IMR-90 (cell line): Measurements from ENCODE around the gene USP33. TPM values are rescaled to one million over a fixed set of nuclear protein-coding genes. Genes with fewer than 3 reads are reported as not detected.

Experiments used
- ATAC-seq: fragments of 200-7000 bp; cut with Tn5 transposase; 2 replicates; pipeline ENCODE4 v1.9.1; 2020; ENCODE audit warnings: low read depth, mild to moderate bottlenecking, moderate library complexity
- BruUV-seq: library from RNA; stranded (reverse); fragments of 400-500 nt; replicated peaks from 2 replicates; lab custom pipeline; 2021; lab: Mats Ljungman, UMichigan
- CTCF ChIA-PET: fragments of 300-600 bp; formaldehyde crosslinking; extraction: SDS; loops from one replicate; lab custom pipeline; 2021; ENCODE audit warnings: antibody characterized with exemption; lab: Yijun Ruan, JAX
- POLR2A ChIA-PET: fragments of 300-600 bp; sonication (Branson Sonifier 250); formaldehyde crosslinking; loops from one replicate; lab custom pipeline; 2022; ENCODE audit warnings: antibody characterized with exemption; ENCODE audit not compliant: unreplicated experiment; lab: Charles Lee
- DNase-seq: peaks from one replicate; pipeline ENCODE4 v3.0.0; 2013
- H2AFZ ChIP-seq: replicated peaks from 2 replicates; pipeline ENCODE3; 2013; ENCODE audit warnings: low read length, mild to moderate bottlenecking; ENCODE audit not compliant: poor library complexity
- H2AK5ac ChIP-seq: 2 replicates; pipeline ENCODE4 v1.6.1; 2013; ENCODE audit warnings: low read depth, low read length, inconsistent platforms
- H2AK9ac ChIP-seq: replicated peaks from 2 replicates; pipeline ENCODE3; 2013; ENCODE audit warnings: mild to moderate bottlenecking, low read depth, low read length, moderate library complexity; ENCODE audit not compliant: poor library complexity
- H2BK120ac ChIP-seq: 2 replicates; pipeline ENCODE4 v1.6.1; 2013; ENCODE audit warnings: low read depth, low read length, inconsistent platforms
- H2BK15ac ChIP-seq: 3 replicates; pipeline ENCODE4 v1.6.1; 2013; ENCODE audit warnings: low read depth, low read length, inconsistent platforms
- H2BK20ac ChIP-seq: 2 replicates; pipeline ENCODE4 v1.6.1; 2013; ENCODE audit warnings: low read depth, mild to moderate bottlenecking, inconsistent platforms, low read length, moderate library complexity
- H2BK5ac ChIP-seq: 2 replicates; pipeline ENCODE4 v1.6.1; 2013; ENCODE audit warnings: mild to moderate bottlenecking, low read depth, low read length, inconsistent platforms; ENCODE audit not compliant: poor library complexity, severe bottlenecking
- H3K14ac ChIP-seq: replicated peaks from 2 replicates; pipeline ENCODE4 v1.6.1; 2013; ENCODE audit warnings: low read depth, low read length, inconsistent platforms
- H3K18ac ChIP-seq: 2 replicates; pipeline ENCODE4 v1.6.1; 2013; ENCODE audit warnings: low read depth, low read length, control low read depth
- H3K23ac ChIP-seq: 2 replicates; pipeline ENCODE4 v1.6.1; 2013; ENCODE audit warnings: low read depth, low read length, inconsistent platforms
- H3K27ac ChIP-seq: 2 replicates; pipeline ENCODE4 v1.5.1; 2013; ENCODE audit warnings: mild to moderate bottlenecking, control low read depth, low read length; ENCODE audit not compliant: insufficient read depth
- H3K27me3 ChIP-seq: 2 replicates; pipeline ENCODE4 v1.6.1; 2013; ENCODE audit warnings: low read length; ENCODE audit not compliant: control insufficient read depth, insufficient read depth
- H3K36me3 ChIP-seq: 2 replicates; pipeline ENCODE4 v1.6.1; 2013; ENCODE audit warnings: low read length, mixed read lengths; ENCODE audit not compliant: control insufficient read depth, insufficient read depth
- H3K4ac ChIP-seq: 2 replicates; pipeline ENCODE4 v1.6.1; 2013; ENCODE audit warnings: low read depth, low read length, inconsistent platforms
- H3K4me1 ChIP-seq: 2 replicates; pipeline ENCODE4 v1.6.1; 2013; ENCODE audit warnings: low read length, mixed read lengths; ENCODE audit not compliant: control insufficient read depth, insufficient read depth
- H3K4me2 ChIP-seq: 2 replicates; pipeline ENCODE4 v1.6.1; 2013; ENCODE audit warnings: low read depth, mild to moderate bottlenecking, control low read depth, low read length, moderate library complexity
- H3K4me3 ChIP-seq: 2 replicates; pipeline ENCODE4 v1.5.1; 2013; ENCODE audit warnings: low read depth, mild to moderate bottlenecking, control low read depth, low read length, moderate library complexity; ENCODE audit not compliant: insufficient read depth
- H3K56ac ChIP-seq: 2 replicates; pipeline ENCODE4 v1.6.1; 2013; ENCODE audit warnings: low read length, inconsistent platforms; ENCODE audit not compliant: insufficient read depth; ENCODE audit errors: extremely low read depth
- H3K79me1 ChIP-seq, 2 experiments: 2 replicates each; pipeline ENCODE4 v1.6.1; 2013; ENCODE audit warnings: low read length in 2 of 2, inconsistent platforms in 1 of 2, low read depth in 1 of 2
- H3K9ac ChIP-seq: 2 replicates; pipeline ENCODE4 v1.6.1; 2013; ENCODE audit warnings: low read depth, low read length, control low read depth
- H3K9me1 ChIP-seq: 2 replicates; pipeline ENCODE4 v1.6.1; 2013; ENCODE audit warnings: low read length, inconsistent platforms; ENCODE audit not compliant: insufficient read depth
- H3K9me3 ChIP-seq: 2 replicates; pipeline ENCODE4 v1.6.1; 2013; ENCODE audit warnings: low read length; ENCODE audit not compliant: control insufficient read depth, insufficient read depth
- H4K20me1 ChIP-seq: 2 replicates; pipeline ENCODE4 v1.6.1; 2013; ENCODE audit warnings: low read length, inconsistent platforms; ENCODE audit not compliant: insufficient read depth
- H4K5ac ChIP-seq: 2 replicates; pipeline ENCODE4 v1.6.1; 2013; ENCODE audit warnings: mild to moderate bottlenecking, low read depth, low read length, control low read depth
- H4K8ac ChIP-seq, 2 experiments: 2 replicates each; pipeline ENCODE4 v1.6.1; 2013; ENCODE audit warnings: low read depth in 2 of 2, low read length in 2 of 2, control low read depth in 1 of 2, inconsistent platforms in 1 of 2
- H4K91ac ChIP-seq: 2 replicates; pipeline ENCODE4 v1.6.1; 2013; ENCODE audit warnings: low read depth, low read length, inconsistent platforms; ENCODE audit not compliant: insufficient read depth
- CEBPB ChIP-seq: IDR thresholded peaks from 2 replicates; pipeline ENCODE4 v1.6.1; 2012; ENCODE audit warnings: low read depth, low read length, improper control_type of control experiment
- CHD1 ChIP-seq: IDR thresholded peaks from 2 replicates; pipeline ENCODE4 v1.6.1; 2012; ENCODE audit warnings: low read depth, low read length, improper control_type of control experiment
- MAFK ChIP-seq: IDR thresholded peaks from 2 replicates; pipeline ENCODE4 v1.6.1; 2012; ENCODE audit warnings: low read depth, low read length, improper control_type of control experiment
- NFE2L2 ChIP-seq: fragments of 150-350 bp; IDR thresholded peaks from 2 replicates; pipeline ENCODE4 v1.6.1; 2016; ENCODE audit warnings: low read depth, mild to moderate bottlenecking, low read length
- RCOR1 ChIP-seq: IDR thresholded peaks from 2 replicates; pipeline ENCODE4 v1.6.1; 2012; ENCODE audit warnings: mild to moderate bottlenecking, low read length, improper control_type of control experiment; ENCODE audit not compliant: insufficient replicate concordance
- RFX5 ChIP-seq: IDR thresholded peaks from 2 replicates; pipeline ENCODE4 v1.8.0; 2012; ENCODE audit warnings: low read depth, mild to moderate bottlenecking, low read length, moderate library complexity
- WGBS, 2 experiments: methylation state at CpG; one replicate each; pipeline versions ENCODE4 v1.1.5 to v1.1.7; 2013; ENCODE audit warnings: missing lambda C conversion rate in 2 of 2; ENCODE audit not compliant: insufficient read length in 1 of 2; ENCODE audit errors: extremely low coverage in 2 of 2; 5-methylcytosine and 5-hydroxymethylcytosine counted together
- dilution Hi-C: fragments of 300-500 bp; cut with HindIII; formaldehyde crosslinking; loops from one replicate; pipeline ENCODE4 v1.14.3; 2018; ENCODE audit warnings: low sequenced_read_pairs; ENCODE audit not compliant: unreplicated experiment
- in situ Hi-C: fragments of 300-500 bp; cut with MboI; formaldehyde crosslinking; loops from 3 replicates; pipeline ENCODE4 v1.14.3; 2019; ENCODE audit warnings: low sequenced_read_pairs, inconsistent platforms, mixed read lengths
- intact Hi-C: fragments of 100-400 bp; cut with micrococcal nuclease; formaldehyde crosslinking; loops from 2 replicates; pipeline ENCODE4 v1.10.0; 2022
- polyA plus RNA-seq, 3 experiments: library from polyadenylated mRNA; depleted of rRNA; stranded (reverse); fragments of >200 nt; gene quantifications; 2 replicates each; pipeline ENCODE4 v1.2.3, GENCODE V29; 2012; ENCODE audit warnings: low replicate concordance in 1 of 3
- total RNA-seq: library from RNA; depleted of rRNA; stranded (reverse); fragments of >200 nt; gene quantifications from 2 replicates; pipeline ENCODE4 v1.2.3, GENCODE V29; 2012
- TF ChIP-seq, protein P1 (sequence below): conservative IDR thresholded peaks from 2 replicates; pipeline ENCODE4 v1.5.1; 2012; ENCODE audit warnings: mild to moderate bottlenecking, low read depth, low read length, improper control_type of control experiment
- TF ChIP-seq, protein P2 (sequence below): fragments of 150-350 bp; IDR thresholded peaks from 2 replicates; pipeline ENCODE4 v1.6.1; 2016; ENCODE audit warnings: low read depth, mild to moderate bottlenecking, low read length, moderate library complexity, borderline replicate concordance

The USP33 gene
- total and polyA plus RNA-seq, 2 of the 4 experiments (the other 2 are of a cell fraction), result 33.7 to 64.5 TPM

DNA sequence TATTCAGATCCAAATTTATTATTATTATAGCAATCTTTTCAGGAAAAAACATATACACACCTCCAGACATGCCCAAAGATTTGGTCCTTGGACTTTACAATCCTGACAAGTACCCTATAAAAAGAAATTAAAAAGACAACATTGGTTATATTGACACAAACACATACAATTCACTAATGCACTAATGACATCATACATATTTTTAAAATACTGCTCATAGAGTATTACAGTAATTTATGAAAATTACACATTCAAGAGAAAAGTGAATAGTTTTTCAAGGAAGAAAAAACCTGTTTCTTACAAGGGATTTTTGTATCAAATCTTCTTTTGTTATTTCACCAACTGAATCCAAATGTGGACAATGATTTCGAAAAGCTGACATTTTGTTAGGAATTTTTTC is 18.3 kb downstream of the USP33 start:
- H3K9me1 ChIP-seq, result peaks cover 6% of the 10 kb centered on the region; the same call in 1 of the 2 replicates
- intact Hi-C loops, result no loop called here

More for the DNA sequence above, 18.3 kb downstream of the USP33 start:
- H2AK9ac ChIP-seq, result no peak overlapping the region
- no peak overlapping the region for H2BK5ac ChIP-seq
- no peak overlapping the region for H3K23ac ChIP-seq
- no peak for DNase-seq
- CTCF ChIA-PET, result interaction anchor here (0.6 kb wide), 1 partner anchor 35 kb away, joined by 6 read pairs; no protein-coding TSS in a partner anchor
- TF ChIP-seq, protein P1, sequence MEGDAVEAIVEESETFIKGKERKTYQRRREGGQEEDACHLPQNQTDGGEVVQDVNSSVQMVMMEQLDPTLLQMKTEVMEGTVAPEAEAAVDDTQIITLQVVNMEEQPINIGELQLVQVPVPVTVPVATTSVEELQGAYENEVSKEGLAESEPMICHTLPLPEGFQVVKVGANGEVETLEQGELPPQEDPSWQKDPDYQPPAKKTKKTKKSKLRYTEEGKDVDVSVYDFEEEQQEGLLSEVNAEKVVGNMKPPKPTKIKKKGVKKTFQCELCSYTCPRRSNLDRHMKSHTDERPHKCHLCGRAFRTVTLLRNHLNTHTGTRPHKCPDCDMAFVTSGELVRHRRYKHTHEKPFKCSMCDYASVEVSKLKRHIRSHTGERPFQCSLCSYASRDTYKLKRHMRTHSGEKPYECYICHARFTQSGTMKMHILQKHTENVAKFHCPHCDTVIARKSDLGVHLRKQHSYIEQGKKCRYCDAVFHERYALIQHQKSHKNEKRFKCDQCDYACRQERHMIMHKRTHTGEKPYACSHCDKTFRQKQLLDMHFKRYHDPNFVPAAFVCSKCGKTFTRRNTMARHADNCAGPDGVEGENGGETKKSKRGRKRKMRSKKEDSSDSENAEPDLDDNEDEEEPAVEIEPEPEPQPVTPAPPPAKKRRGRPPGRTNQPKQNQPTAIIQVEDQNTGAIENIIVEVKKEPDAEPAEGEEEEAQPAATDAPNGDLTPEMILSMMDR, result no peak
- TF ChIP-seq RCOR1 (no peak), MAFK (no peak), CHD1 (no peak), NFE2L2 (no peak), RFX5 (no peak), CEBPB (no peak)
- TF ChIP-seq, protein P2, sequence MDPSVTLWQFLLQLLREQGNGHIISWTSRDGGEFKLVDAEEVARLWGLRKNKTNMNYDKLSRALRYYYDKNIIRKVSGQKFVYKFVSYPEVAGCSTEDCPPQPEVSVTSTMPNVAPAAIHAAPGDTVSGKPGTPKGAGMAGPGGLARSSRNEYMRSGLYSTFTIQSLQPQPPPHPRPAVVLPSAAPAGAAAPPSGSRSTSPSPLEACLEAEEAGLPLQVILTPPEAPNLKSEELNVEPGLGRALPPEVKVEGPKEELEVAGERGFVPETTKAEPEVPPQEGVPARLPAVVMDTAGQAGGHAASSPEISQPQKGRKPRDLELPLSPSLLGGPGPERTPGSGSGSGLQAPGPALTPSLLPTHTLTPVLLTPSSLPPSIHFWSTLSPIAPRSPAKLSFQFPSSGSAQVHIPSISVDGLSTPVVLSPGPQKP, result no peak
- H3K56ac ChIP-seq, result no peak overlapping the region
- dilution Hi-C loops, result no loop called here
- H3K14ac ChIP-seq, result no peak overlapping the region
- H2BK120ac ChIP-seq, result no peak overlapping the region
- POLR2A ChIA-PET, result no interaction called here
- in situ Hi-C loops, result no loop called here
- H3K4me3 ChIP-seq, result no peak overlapping the region
- no peak overlapping the region for H4K91ac ChIP-seq
- H3K27ac ChIP-seq, result no peak overlapping the region
- no peak overlapping the region for H4K5ac ChIP-seq
- no peaks in the 10 kb centered on the region for H3K4me1 ChIP-seq
- H3K4ac ChIP-seq, result no peak overlapping the region
- no peak overlapping the region for H4K8ac ChIP-seq
- H3K4me2 ChIP-seq, result no peak overlapping the region
- no peak for ATAC-seq
- peaks cover 16 to 37% of the 10 kb centered on the region in 2 experiments for H3K79me1 ChIP-seq
- H3K18ac ChIP-seq, result no peak overlapping the region
- no peak overlapping the region for H2BK15ac ChIP-seq
- H2BK20ac ChIP-seq, result no peak overlapping the region
- no peak overlapping the region for H2AFZ ChIP-seq
- H2AK5ac ChIP-seq, result no peak overlapping the region
- BruUV-seq, result no TSS peak
- peaks cover 11% of the 10 kb centered on the region for H3K36me3 ChIP-seq
- peaks cover 14% of the 10 kb centered on the region; the same call in 1 of the 2 replicates for H4K20me1 ChIP-seq
- no peaks in the 10 kb centered on the region for H3K27me3 ChIP-seq
- no peak overlapping the region for H3K9ac ChIP-seq
- H3K9me3 ChIP-seq, result no peaks in the 10 kb centered on the region
- WGBS, 2 experiments, result no CpG with 5 or more reads among the region's 1 CpG
